Choroid plexus epithelial cell (primary cell): Measurements from ENCODE around the gene DEGS1.

Experiments
- DNase-seq: peaks from one replicate; pipeline ENCODE4 v3.0.0-alpha.2; 2010; ENCODE audit warnings: low read depth
- H3K4me3 ChIP-seq: 2 replicates; pipeline ENCODE4 v1.5.1; 2011; ENCODE audit warnings: low read depth, mild to moderate bottlenecking, control low read depth, low read length, moderate library complexity
- TF ChIP-seq, protein P1 (sequence below): conservative IDR thresholded peaks from 2 replicates; pipeline ENCODE4 v1.5.1; 2011; ENCODE audit warnings: low read depth, mild to moderate bottlenecking, control low read depth, inconsistent platforms, low read length, moderate library complexity

DEGS1 gene

DNA sequence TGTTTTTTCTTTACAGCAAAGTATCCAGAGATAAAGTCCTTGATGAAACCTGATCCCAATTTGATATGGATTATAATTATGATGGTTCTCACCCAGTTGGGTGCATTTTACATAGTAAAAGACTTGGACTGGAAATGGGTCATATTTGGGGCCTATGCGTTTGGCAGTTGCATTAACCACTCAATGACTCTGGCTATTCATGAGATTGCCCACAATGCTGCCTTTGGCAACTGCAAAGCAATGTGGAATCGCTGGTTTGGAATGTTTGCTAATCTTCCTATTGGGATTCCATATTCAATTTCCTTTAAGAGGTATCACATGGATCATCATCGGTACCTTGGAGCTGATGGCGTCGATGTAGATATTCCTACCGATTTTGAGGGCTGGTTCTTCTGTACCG, 6.5 kb downstream of the DEGS1 start:
- no peak for DNase-seq
- H3K4me3 ChIP-seq = no peak overlapping the region
- TF ChIP-seq, protein P1, sequence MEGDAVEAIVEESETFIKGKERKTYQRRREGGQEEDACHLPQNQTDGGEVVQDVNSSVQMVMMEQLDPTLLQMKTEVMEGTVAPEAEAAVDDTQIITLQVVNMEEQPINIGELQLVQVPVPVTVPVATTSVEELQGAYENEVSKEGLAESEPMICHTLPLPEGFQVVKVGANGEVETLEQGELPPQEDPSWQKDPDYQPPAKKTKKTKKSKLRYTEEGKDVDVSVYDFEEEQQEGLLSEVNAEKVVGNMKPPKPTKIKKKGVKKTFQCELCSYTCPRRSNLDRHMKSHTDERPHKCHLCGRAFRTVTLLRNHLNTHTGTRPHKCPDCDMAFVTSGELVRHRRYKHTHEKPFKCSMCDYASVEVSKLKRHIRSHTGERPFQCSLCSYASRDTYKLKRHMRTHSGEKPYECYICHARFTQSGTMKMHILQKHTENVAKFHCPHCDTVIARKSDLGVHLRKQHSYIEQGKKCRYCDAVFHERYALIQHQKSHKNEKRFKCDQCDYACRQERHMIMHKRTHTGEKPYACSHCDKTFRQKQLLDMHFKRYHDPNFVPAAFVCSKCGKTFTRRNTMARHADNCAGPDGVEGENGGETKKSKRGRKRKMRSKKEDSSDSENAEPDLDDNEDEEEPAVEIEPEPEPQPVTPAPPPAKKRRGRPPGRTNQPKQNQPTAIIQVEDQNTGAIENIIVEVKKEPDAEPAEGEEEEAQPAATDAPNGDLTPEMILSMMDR = no peak

DNA sequence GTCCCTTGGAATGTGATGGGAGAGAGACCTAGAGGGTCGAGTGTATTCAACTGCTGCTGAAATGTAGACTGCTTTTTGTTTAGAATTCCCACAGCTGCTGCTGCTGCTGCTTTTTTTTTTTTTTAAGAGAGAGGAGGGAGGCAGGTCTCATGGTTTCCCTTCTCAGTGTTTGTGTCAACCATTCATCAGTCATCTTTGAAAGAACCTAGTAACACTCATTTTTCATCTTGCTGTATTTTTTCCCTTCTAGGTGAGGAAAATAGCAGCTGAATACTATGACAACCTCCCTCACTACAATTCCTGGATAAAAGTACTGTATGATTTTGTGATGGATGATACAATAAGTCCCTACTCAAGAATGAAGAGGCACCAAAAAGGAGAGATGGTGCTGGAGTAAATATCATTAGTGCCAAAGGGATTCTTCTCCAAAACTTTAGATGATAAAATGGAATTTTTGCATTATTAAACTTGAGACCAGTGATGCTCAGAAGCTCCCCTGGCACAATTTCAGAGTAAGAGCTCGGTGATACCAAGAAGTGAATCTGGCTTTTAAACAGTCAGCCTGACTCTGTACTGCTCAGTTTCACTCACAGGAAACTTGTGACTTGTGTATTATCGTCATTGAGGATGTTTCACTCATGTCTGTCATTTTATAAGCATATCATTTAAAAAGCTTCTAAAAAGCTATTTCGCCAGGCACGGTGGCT, 9.2 kb downstream of the DEGS1 start:
- TF ChIP-seq, protein P1 = no peak
- DNase-seq = no peak
- H3K4me3 ChIP-seq = no peak overlapping the region

DNA sequence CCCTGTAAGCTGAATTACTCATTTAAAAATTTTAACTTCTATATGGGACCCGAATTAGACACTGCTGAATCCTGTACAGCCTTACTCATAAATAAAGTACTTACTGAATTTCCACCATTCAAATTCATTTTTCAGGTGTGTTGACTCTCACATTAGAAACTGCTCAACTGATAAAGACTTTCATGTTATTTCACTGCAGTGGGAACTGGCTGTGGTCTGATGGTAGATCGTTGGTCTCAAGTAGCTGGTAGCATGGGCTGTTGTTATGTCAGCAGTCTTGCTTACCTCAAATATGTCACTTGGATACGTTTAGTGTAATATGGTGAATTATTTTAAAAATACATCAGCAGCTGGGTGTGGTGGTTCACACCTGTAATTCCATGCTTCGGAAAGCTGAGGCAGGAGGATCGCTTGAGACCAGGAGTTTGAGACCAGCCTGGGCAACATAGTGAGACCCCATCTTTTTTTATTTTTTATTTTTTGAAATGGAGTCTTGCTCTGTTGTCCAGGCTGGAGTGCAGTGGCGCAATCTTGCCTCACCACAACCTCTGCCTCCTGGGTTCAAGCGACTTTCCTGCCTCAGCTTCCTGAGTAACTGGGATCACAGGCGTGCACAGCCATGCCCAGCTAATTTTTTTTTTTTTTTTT, 10.4 kb downstream of the DEGS1 start:
- no peak for DNase-seq
- TF ChIP-seq, protein P1 = no peak
- H3K4me3 ChIP-seq = no peak overlapping the region

DNA sequence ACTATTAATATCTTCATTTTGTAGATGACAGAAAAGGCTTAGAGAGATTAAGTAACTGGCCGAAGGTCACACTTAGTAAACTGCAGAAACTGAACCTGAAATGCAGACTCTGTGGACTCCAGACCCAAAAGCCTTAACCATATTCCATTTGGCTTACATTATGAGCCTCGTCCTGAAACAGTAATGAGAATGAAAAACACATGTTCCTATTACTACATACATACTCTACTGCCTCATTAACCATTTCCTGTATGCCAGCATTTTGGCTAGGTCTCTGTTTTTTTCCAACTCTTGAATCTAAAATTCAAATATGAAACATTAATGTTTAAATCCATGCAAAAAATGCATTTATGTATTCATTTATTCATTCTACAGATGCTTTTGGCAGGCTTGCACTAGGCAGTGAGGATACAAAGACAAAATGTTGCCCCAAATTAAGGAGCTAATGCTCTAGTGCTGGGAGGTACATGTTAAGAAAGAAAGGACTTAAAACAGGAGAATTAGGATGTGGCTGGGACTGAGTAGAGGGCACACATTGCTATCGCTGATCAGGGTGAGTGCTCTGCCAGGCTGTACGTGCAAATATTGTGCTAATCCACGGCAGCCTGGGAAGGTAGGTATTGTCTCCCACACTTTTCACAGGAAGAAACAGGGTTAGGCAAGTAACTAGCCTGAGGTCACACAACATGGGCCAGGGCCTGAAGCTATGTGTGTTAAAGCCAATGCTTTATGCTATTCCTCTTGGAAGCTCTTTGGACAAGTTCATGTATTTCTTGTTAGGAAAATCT, 14.0 kb downstream of the DEGS1 start:
- DNase-seq = peak; percentile 30
- TF ChIP-seq, protein P1 = no peak
- no peak overlapping the region for H3K4me3 ChIP-seq

DNA sequence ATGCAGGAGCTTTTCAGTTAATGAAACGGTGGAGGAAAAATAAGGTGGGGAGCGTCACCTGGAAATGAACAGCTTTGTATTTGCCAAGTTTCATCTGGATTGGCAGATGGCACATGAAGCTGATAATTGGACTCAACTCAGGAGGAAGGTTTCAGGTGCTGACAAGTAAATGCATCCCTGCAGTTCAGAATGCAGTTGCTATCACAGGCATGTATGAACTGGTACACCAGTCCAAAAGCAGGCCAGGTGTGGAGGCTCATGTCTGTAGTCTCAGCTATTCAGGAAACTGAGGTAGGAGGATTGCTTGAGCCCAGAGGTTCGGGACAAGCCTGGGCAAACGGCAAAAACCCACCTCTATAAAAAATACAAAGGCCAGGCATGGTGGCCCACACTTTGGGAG, 15.5 kb downstream of the DEGS1 start:
- H3K4me3 ChIP-seq = no peak overlapping the region
- TF ChIP-seq, protein P1 = no peak
- DNase-seq = no peak

DNA sequence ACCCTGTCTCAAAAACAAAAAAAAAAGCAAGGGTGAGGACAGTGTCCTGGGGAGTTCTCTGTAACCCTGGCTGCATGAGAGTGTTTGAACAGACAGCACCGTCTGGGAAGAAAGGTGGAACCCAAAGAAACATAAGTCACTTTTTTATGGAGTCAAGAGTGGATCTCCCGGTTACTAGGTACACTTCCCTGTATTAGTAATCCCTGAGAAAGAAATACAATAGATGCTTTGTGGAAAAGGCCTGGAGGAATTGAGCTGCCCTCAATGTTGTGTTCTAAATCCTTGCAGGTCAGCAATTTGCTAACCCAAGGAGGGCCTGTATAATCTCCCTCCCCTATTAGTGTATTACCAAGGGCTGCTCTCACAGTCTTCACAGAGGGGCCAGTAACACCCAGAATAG, 16.6 kb downstream of the DEGS1 start:
- DNase-seq = no peak
- TF ChIP-seq, protein P1 = no peak

DNA sequence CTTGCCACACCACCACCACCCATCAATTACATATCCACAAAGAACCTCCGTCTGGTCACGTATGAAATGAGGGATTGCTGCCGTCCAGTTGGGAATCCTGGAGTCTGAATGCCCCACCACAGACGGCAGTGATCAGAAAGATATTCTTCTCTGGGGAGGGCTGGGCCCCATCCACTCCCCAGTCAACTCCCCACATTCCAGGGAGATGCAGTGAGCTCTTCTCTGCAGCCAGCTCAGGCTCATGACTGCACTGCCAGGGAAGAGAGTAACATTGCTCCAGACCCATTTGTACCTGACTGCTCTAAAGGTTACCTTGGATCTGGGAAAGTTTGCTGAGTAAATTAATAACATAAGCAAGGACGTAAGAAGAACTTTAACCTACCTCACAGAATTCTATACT, 18.3 kb downstream of the DEGS1 start:
- TF ChIP-seq, protein P1 = no peak
- DNase-seq = no peak
- H3K4me3 ChIP-seq = no peak overlapping the region

More for the DNA sequence above, 16.6 kb downstream of the DEGS1 start:
- H3K4me3 ChIP-seq = no peak overlapping the region
